Mammary epithelial cell (primary cell): ENCODE data around the gene NTMT1.

Experiments
- EZH2 ChIP-seq: IDR thresholded peaks from 2 replicates; pipeline ENCODE4 v1.6.1; 2012; ENCODE audit warnings: low read length, inconsistent platforms, borderline replicate concordance
- TF ChIP-seq, protein P1 (sequence below), 2 donors: IDR thresholded peaks in 1 of 2; conservative IDR thresholded peaks in 1 of 2; 2 replicates each; pipeline ENCODE4 v1.5.1; 2011 to 2012; ENCODE audit warnings: inconsistent platforms in 2 of 2, low read length in 2 of 2, mild to moderate bottlenecking in 2 of 2, control low read depth in 1 of 2, low read depth in 1 of 2; ENCODE audit not compliant: insufficient read depth in 1 of 2; ENCODE audit errors: extremely low read depth in 1 of 2

- TF ChIP-seq, protein P1, sequence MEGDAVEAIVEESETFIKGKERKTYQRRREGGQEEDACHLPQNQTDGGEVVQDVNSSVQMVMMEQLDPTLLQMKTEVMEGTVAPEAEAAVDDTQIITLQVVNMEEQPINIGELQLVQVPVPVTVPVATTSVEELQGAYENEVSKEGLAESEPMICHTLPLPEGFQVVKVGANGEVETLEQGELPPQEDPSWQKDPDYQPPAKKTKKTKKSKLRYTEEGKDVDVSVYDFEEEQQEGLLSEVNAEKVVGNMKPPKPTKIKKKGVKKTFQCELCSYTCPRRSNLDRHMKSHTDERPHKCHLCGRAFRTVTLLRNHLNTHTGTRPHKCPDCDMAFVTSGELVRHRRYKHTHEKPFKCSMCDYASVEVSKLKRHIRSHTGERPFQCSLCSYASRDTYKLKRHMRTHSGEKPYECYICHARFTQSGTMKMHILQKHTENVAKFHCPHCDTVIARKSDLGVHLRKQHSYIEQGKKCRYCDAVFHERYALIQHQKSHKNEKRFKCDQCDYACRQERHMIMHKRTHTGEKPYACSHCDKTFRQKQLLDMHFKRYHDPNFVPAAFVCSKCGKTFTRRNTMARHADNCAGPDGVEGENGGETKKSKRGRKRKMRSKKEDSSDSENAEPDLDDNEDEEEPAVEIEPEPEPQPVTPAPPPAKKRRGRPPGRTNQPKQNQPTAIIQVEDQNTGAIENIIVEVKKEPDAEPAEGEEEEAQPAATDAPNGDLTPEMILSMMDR (conservative IDR thresholded peaks at IDR 0.05 in 1 of 2, IDR thresholded peaks at IDR 0.05 in 1 of 2; ENCODE audit: extremely low read depth in 1 of 2, insufficient read depth in 1 of 2, low read depth in 1 of 2, low read length in 2 of 2) = no peak
- TF ChIP-seq EZH2 = no peak
Measured at GRCh38 chr9:129635099-129636065, 9.4 kb downstream of the NTMT1 start.
